HG03159 (cell line): ENCODE data around the gene NUP153.

Source experiments
- ATAC-seq: cut with Tn5 transposase; IDR thresholded peaks from one replicate; pipeline ENCODE4 v1.9.1; 2021; ENCODE audit warnings: mild to moderate bottlenecking, moderate library complexity; ENCODE audit not compliant: unreplicated experiment

The NUP153 gene

DNA sequence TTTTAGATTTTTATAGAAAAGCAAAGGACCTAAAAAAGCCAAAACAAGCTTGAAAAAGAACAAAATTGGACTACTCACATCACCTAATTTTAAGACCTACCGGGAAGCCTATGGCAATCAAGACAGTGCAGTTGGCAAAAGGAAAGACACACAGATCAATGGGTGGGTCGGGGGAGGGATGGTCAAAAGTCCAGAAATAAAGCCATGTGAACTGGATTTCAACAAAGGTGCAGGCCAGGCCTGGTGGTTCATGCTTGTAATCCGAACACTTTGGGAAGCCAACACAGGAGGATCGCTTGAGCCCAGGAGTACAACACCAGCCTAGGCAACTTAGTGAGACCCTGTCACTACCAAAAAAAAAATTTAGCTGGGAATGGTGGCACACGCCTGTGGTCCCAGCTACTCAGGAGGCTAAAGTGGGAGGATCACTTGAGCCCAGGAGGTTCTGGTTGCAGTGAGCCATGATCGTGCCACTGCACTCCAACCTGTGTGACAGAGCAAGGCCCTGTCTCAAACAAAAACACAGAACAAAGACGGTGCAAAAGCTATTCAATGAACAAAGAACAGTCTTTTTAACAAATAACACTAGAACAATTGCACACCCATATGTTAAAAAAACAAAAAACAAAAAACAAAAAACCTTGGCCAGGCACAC is 34.5 kb downstream of the NUP153 start:
- no peak for ATAC-seq

DNA sequence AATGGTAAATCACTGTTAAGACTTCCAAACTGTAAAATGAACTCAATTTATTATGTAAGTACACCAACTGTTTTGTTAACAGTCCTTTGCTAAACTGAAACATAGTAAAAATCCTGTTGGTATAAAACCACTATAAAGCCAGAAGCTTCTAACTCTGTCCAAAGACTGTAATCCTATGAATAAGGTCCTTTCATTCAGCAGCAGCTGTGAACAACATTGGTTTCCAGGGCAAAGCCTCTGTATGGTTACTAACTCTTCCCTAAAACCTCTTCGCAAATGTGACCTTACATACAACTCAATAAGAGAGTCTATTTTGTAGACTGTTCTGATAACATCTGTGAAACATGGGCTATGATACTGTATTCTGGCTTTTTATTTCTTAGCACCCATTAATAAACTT is 40.1 kb downstream of the NUP153 start:
- no peak for ATAC-seq

DNA sequence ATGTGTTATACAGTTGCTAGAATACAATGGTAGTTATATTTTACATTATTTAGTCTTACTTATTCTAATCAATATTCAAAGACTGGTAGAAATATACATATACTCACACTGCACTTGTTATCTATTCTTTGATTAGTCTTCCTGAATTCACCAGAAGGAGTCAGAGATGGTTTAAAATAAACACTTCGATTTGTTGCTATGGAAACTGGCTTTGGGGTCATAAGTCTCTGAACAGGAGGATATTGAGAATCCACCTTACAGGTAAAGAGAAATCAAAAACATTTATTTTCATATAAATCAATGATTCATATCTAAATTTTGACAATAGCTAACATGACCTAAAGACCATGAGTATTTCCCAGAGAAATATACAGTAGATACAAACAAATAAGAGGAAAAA is 41.6 kb downstream of the NUP153 start:
- no peak for ATAC-seq

GRCh38 chr6:17663226-17663625 is 43.5 kb downstream of the NUP153 start:
- no peak for ATAC-seq

DNA sequence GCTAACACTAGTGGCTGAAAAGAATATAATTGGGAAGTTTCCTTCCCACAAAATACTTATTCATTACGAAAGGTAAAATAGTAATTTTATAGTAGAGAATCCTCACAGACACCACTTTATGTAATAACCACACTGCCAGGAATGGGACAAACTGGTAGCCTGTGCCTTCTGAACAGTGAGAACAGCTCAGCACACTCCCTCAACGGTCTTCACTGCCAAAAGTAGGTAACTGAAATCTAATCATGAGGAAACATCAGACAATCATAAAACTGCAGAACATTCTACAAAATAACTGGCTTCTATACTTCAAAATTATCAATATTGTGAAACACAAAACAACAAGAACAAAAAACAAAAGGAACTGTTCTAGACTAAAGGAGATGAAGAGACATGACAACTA is 44.1 kb downstream of the NUP153 start:
- ATAC-seq, result no peak

GRCh38 chr6:17656644-17657043 is 50.1 kb downstream of the NUP153 start:
- no peak for ATAC-seq

DNA sequence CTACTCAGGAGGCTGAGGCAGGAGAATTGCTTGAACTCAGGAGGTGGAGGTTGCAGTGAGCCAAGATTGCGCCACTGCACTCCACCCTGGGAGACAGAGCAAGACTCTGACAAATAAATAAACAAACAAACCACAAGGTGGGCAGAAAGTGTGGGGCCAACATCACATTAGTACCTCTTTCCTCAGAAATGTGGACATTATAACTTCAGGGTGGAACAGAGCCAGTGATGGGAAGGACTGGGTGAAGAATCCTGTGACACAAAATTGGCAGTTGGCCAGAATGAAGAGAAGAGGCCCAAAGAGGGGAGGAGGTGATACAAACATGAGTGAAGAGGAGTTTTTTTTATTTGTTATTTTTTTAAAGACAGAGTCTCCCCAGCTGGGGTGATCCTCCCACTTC is 50.6 kb downstream of the NUP153 start:
- no peak for ATAC-seq

GRCh38 chr6:17653198-17653882 is 53.4 kb downstream of the NUP153 start:
- ATAC-seq, result no peak

GRCh38 chr6:17650656-17651309 is 55.9 kb downstream of the NUP153 start:
- ATAC-seq, result no peak

GRCh38 chr6:17648745-17649144 is 58.0 kb downstream of the NUP153 start:
- ATAC-seq, result no peak

DNA sequence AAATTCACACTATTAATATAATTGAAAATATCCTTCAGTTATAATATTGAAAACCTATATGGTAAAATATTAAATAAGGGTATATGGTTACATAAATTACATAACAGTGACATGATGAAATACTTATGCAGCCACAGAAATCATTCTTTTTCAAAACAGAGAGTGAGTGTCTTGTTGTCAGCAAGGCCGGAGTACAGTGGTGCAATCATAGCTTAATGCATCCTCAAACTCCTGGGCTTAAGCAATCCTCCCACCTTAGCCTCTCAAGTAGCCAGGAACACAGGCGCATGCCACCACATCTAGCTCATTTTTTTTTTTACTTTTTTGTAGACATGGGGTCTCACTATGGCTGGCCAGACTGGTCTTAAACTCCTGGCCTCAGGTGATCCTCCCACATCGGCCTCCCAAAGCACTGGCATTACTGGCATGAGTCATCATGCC is 66.2 kb downstream of the NUP153 start:
- no peak for ATAC-seq

DNA sequence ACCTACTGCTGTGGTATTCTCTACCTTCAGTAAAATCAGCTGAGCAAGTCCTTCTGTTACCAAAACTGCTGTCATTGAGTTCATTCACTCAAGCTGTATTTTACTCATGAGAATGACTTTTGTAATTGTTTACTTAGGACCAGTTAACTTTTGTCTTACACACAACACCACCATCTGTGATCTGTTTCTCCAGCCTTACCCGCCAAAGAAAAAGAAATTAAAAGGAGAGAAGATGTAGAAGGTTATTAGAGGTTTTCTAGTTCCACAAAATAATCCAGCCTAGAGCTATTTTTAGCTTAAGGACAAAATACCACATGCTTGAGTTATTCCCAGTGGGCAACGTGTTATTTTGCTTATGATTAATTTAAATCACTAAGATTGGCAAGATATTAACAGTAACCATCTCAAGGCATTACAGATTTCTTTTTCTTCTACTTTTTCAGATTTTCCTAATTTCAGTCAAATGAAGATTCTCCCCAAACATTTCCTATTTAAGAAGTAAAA is 68.5 kb downstream of the NUP153 start:
- ATAC-seq, result no peak

DNA sequence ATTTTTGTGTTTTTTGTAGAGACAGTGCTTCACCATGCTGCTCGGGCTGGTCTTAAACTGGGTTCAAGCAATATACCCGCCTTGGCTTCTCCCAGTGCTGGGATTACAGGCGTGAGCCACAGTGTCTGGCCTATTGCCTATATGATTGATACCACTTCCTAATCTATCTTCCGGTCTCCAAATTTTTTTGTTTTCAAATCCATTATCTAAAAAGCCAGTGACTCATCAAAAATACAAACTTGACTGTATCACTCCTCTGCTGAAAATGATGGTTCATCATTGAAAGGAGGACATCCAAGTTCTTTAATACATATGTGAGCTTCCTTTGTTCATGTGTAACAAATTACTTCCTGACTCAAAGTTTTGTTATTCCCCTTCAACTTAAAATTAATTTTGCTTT is 71.2 kb downstream of the NUP153 start:
- ATAC-seq, result no peak

- no peak for ATAC-seq
Measured at GRCh38 chr6:17633465-17634188, 73.1 kb downstream of the NUP153 start.

DNA sequence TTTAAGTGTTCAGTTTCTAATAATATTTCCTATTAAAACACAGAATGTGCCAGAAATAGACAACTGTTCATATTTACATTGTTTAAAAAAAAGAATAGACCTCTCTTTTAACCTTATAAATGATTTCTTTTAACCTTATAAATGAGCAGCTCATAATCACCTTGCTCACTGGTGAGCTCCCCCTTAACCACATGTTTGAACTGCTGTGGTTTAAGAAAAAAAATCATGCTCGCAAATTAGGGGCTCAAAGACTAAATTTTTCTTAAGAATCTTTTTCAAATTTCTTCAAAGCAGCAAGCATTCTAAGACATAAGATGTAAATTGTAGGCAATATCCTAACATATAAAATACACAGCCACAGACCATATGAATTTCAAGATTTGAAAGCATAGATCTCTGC is 73.8 kb downstream of the NUP153 start:
- ATAC-seq, result no peak

DNA sequence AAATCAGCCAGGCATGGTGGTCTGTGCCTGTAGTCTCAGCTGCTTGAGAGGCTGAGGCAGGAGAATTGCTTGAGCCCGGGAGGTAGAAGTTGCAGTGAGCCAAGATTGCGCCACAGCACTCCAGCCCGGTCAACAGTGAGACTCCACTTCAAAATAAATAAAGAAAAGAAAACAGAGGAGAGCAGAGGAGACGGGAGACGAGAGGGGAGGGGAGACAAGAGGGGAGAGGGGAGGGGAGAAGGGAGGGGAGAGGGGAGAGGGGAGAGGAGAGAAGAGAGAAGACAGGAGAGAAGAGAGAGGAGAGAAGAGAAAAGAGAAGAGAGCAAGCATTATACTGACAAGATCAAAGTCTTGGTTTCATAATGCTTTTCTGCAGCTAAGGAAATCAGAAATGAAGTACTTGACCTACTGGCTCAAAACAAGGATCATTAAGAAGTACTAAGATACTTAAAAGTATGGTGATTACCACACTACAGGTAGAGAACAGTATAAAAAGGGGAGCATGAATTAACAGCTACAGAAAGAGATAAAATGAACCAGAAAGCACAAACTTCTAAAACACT is 76.1 kb downstream of the NUP153 start:
- ATAC-seq, result no peak

GRCh38 chr6:17629824-17630510 is 76.8 kb downstream of the NUP153 start:
- no peak for ATAC-seq

DNA sequence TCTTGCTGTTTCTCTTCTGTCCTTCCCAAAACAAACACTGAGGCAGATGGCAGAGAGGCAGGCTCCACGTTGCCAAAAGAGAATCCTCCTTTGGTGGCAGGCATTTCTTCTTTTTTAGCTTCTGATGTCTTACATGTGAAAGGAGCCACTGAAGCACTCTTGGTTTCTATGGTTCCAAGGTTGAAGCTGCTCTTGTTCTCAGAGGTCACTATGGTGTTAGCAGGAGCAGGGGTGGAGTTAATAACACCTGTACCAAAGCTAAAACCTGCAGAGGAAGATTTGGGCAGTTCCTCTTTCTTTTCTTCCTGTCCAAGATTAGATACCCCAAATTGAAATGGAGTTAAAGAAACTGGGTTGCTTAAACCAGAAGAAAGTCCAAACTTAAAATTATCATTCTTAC is 77.9 kb downstream of the NUP153 start:
- peak; percentile 86 for ATAC-seq

GRCh38 chr6:17624396-17624795 is 82.3 kb downstream of the NUP153 start:
- no peak for ATAC-seq

DNA sequence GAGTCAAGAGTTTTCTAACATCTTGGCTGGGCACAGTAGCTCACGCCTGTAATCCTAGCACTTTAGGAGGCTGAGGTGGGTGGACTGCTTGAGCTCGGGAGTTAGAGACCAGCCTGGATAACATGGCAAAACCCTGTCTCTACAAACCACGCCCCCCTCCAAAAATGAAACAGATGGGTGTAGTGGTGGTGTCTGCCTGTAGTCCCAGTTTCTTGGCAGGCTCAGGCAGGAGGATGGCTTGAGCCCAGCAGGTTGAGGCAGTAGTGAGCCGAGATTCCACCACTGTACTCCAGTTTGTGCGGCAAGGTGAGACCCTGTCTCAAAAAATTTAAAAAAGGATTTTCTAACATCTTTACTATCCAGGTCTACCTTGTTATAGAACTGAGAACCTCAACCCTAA is 84.6 kb downstream of the NUP153 start:
- no peak for ATAC-seq
